GM23338 (cell line): ENCODE results near the gene FER. TPM values are rescaled to one million over a fixed set of nuclear protein-coding genes. Genes with fewer than 3 reads are reported as not detected.

Source experiments
- ATAC-seq: fragments of 200-7000 bp; cut with Tn5 transposase; 3 replicates; pipeline ENCODE4 v1.9.1; 2020
- DNase-seq: peaks from one replicate; pipeline ENCODE4 v3.0.0-alpha.2; 2015; ENCODE audit warnings: low spot score
- H2AFZ ChIP-seq: fragments of 200-600 bp; sonication (generic); 2 replicates; pipeline ENCODE4 v1.8.0; 2016; ENCODE audit warnings: antibody characterized with exemption, mild to moderate bottlenecking, moderate library complexity
- H3F3A ChIP-seq: fragments of 200-600 bp; sonication (generic); replicated peaks from 2 replicates; pipeline ENCODE4 v1.8.0; 2017; ENCODE audit warnings: antibody characterized with exemption, mixed run types, low read depth
- H3K27ac ChIP-seq: fragments of 200-600 bp; sonication (generic); 2 replicates; pipeline ENCODE4 v1.6.1; 2016; ENCODE audit warnings: low read depth
- H3K27me3 ChIP-seq: fragments of 200-600 bp; sonication (generic); 2 replicates; pipeline ENCODE4 v1.8.0; 2016; ENCODE audit warnings: mild to moderate bottlenecking, mixed run types, moderate library complexity; ENCODE audit not compliant: insufficient read depth
- H3K36me3 ChIP-seq: fragments of 200-600 bp; sonication (generic); 2 replicates; pipeline ENCODE4 v1.8.0; 2016; ENCODE audit warnings: mild to moderate bottlenecking; ENCODE audit not compliant: insufficient read depth
- H3K4me1 ChIP-seq: fragments of 200-600 bp; sonication (generic); 2 replicates; pipeline ENCODE4 v1.8.0; 2016; ENCODE audit warnings: mild to moderate bottlenecking, moderate library complexity; ENCODE audit not compliant: insufficient read depth
- H3K4me2 ChIP-seq: fragments of 200-600 bp; sonication (generic); 2 replicates; pipeline ENCODE4 v1.7.1; 2017; ENCODE audit warnings: mixed run types
- H3K4me3 ChIP-seq: fragments of 200-600 bp; sonication (generic); 2 replicates; pipeline ENCODE4 v1.6.1; 2016; ENCODE audit warnings: mixed run types
- H3K79me2 ChIP-seq: fragments of 200-600 bp; sonication (generic); replicated peaks from 2 replicates; pipeline ENCODE4 v1.8.0; 2017; ENCODE audit warnings: mild to moderate bottlenecking; ENCODE audit not compliant: insufficient read depth
- H3K9me2 ChIP-seq: fragments of 200-600 bp; sonication (generic); 2 replicates; pipeline ENCODE4 v1.8.0; 2017; ENCODE audit not compliant: insufficient read depth
- H4K20me1 ChIP-seq: fragments of 200-600 bp; sonication (generic); replicated peaks from 2 replicates; pipeline ENCODE4 v1.8.0; 2017; ENCODE audit warnings: mild to moderate bottlenecking; ENCODE audit not compliant: insufficient read depth
- H3K27ac Mint-ChIP-seq: 2 replicates; pipeline ENCODE4 v1.8.0; 2020; ENCODE audit warnings: inconsistent platforms, mild to moderate bottlenecking, moderate library complexity, mixed read lengths
- H3K27me3 Mint-ChIP-seq: 3 replicates; pipeline ENCODE4 v1.8.0; 2022; ENCODE audit warnings: low read depth, mild to moderate bottlenecking, moderate library complexity, mixed read lengths, inconsistent platforms; ENCODE audit not compliant: insufficient read depth, poor library complexity
- H3K36me3 Mint-ChIP-seq: 3 replicates; pipeline ENCODE4 v1.8.0; 2021; ENCODE audit warnings: low read depth, mild to moderate bottlenecking, inconsistent platforms, moderate library complexity, mixed read lengths
- H3K4me1 Mint-ChIP-seq: 3 replicates; pipeline ENCODE4 v1.8.0; 2020; ENCODE audit warnings: mild to moderate bottlenecking, inconsistent platforms, mixed read lengths
- H3K4me3 Mint-ChIP-seq: 3 replicates; pipeline ENCODE4 v1.8.0; 2021; ENCODE audit warnings: moderate library complexity, mild to moderate bottlenecking, inconsistent platforms, mixed read lengths
- H3K9me3 Mint-ChIP-seq: 3 replicates; pipeline ENCODE4 v1.8.0; 2020; ENCODE audit warnings: moderate library complexity, mild to moderate bottlenecking, inconsistent platforms, mixed read lengths
- CREB1 ChIP-seq: fragments of 250-450 bp; sonication (Bioruptor Pico); IDR thresholded peaks from 2 replicates; pipeline ENCODE4 v1.5.0; 2020; ENCODE audit warnings: low read depth, mild to moderate bottlenecking, moderate library complexity
- CTCF ChIP-seq, 2 experiments: fragments of 200-600 bp in 1 of 2; sonication (generic) in 1 of 2; conservative IDR thresholded peaks; 2 replicates each; pipeline versions ENCODE4 v1.5.1 to v1.6.1; 2016 to 2017; ENCODE audit warnings: antibody characterized with exemption in 2 of 2, low read depth in 2 of 2, mild to moderate bottlenecking in 2 of 2, moderate library complexity in 1 of 2
- EZH2 ChIP-seq: fragments of 200-600 bp; sonication (generic); IDR thresholded peaks from one replicate; pipeline ENCODE4 v1.8.0; 2017; ENCODE audit warnings: antibody characterized with exemption, mild to moderate bottlenecking, low read depth; ENCODE audit not compliant: unreplicated experiment
- EZH2phosphoT487 ChIP-seq: fragments of 200-600 bp; sonication (generic); IDR thresholded peaks from one replicate; pipeline ENCODE4 v1.8.1; 2018; ENCODE audit warnings: antibody characterized with exemption; ENCODE audit not compliant: unreplicated experiment
- JUNB ChIP-seq: IDR thresholded peaks from one replicate; pipeline ENCODE4 v1.6.1; 2016; ENCODE audit warnings: antibody characterized with exemption; ENCODE audit not compliant: unreplicated experiment
- NANOG ChIP-seq: IDR thresholded peaks from 2 replicates; pipeline ENCODE4 v1.6.1; 2016; ENCODE audit warnings: antibody characterized with exemption, borderline replicate concordance
- POLR2AphosphoS5 ChIP-seq: IDR thresholded peaks from 2 replicates; pipeline ENCODE4 v1.6.1; 2016; ENCODE audit warnings: antibody characterized with exemption, low read depth
- REST ChIP-seq: IDR thresholded peaks from one replicate; pipeline ENCODE4 v1.6.1; 2018; ENCODE audit warnings: antibody characterized with exemption; ENCODE audit not compliant: unreplicated experiment
- STAT1 ChIP-seq: IDR thresholded peaks from one replicate; pipeline ENCODE4 v1.6.1; 2016; ENCODE audit warnings: antibody characterized with exemption; ENCODE audit not compliant: unreplicated experiment
- ZNF114 ChIP-seq: fragments of 250-450 bp; sonication (Bioruptor Pico); IDR thresholded peaks from 2 replicates; pipeline ENCODE4 v1.5.0; 2020; ENCODE audit warnings: mild to moderate bottlenecking, moderate library complexity
- ZNF331 ChIP-seq: fragments of 250-450 bp; sonication (Bioruptor Pico); IDR thresholded peaks from 2 replicates; pipeline ENCODE4 v1.5.0; 2020; ENCODE audit warnings: low read depth, mild to moderate bottlenecking, moderate library complexity
- polyA plus RNA-seq: library from polyadenylated mRNA; unstranded; fragments of >200 nt; fragmentation: Nextera tagmentation; extraction: Ambion mirVana; gene quantifications from 2 replicates; pipeline ENCODE4 v1.2.1, GENCODE V29; 2016
- total RNA-seq: library from RNA; depleted of rRNA; stranded (reverse); fragments of >200 nt; shearing (Covaris generic); gene quantifications from 2 replicates; pipeline ENCODE4 v1.2.3, GENCODE V29; 2014
- TF ChIP-seq, protein P1 (sequence below): fragments of 250-450 bp; sonication (Bioruptor Pico); IDR thresholded peaks from 2 replicates; pipeline ENCODE4 v1.5.0; 2020; ENCODE audit warnings: mild to moderate bottlenecking, moderate library complexity
- TF ChIP-seq, protein P2 (sequence below): IDR thresholded peaks from 2 replicates; pipeline ENCODE4 v1.6.1; 2016; ENCODE audit warnings: antibody characterized with exemption

Gene FER
- total and polyA plus RNA-seq, 2 experiments from 2014 or later: 17.4 to 34.8 TPM

GRCh38 chr5:108937221-108937620 is 189.5 kb downstream of the FER start:
- no peaks in the 10 kb centered on the region for H4K20me1 ChIP-seq
- Mint-ChIP-seq H3K27ac (no peak overlapping the region), H3K9me3 (peaks cover 13% of the 10 kb centered on the region; the same call in 2 of the 3 replicates), H3K4me3 (no peak overlapping the region), H3K36me3 (peaks cover 18% of the 10 kb centered on the region; the same call in 2 of the 3 replicates), H3K27me3 (no peaks in the 10 kb centered on the region), H3K4me1 (no peaks in the 10 kb centered on the region)
- peaks cover 7% of the 10 kb centered on the region; the same call in 1 of the 2 replicates for H3K9me2 ChIP-seq
- H2AFZ ChIP-seq: no peak overlapping the region
- no peaks in the 10 kb centered on the region for H3K27me3 ChIP-seq
- H3K4me1 ChIP-seq: no peaks in the 10 kb centered on the region
- ATAC-seq (no peak), DNase-seq (no peak)
- TF ChIP-seq EZH2phosphoT487 (no peak), NANOG (no peak), JUNB (no peak), EZH2 (no peak), POLR2AphosphoS5 (no peak), STAT1 (no peak), REST (no peak), ZNF114 (CRISPR knock-in tag) (no peak), CREB1 (CRISPR knock-in tag) (no peak), CTCF (conservative IDR thresholded peaks at IDR 0.05; ENCODE audit: low read depth in 2 of 2) (no peak), ZNF331 (CRISPR knock-in tag) (no peak)
- TF ChIP-seq, protein P1, sequence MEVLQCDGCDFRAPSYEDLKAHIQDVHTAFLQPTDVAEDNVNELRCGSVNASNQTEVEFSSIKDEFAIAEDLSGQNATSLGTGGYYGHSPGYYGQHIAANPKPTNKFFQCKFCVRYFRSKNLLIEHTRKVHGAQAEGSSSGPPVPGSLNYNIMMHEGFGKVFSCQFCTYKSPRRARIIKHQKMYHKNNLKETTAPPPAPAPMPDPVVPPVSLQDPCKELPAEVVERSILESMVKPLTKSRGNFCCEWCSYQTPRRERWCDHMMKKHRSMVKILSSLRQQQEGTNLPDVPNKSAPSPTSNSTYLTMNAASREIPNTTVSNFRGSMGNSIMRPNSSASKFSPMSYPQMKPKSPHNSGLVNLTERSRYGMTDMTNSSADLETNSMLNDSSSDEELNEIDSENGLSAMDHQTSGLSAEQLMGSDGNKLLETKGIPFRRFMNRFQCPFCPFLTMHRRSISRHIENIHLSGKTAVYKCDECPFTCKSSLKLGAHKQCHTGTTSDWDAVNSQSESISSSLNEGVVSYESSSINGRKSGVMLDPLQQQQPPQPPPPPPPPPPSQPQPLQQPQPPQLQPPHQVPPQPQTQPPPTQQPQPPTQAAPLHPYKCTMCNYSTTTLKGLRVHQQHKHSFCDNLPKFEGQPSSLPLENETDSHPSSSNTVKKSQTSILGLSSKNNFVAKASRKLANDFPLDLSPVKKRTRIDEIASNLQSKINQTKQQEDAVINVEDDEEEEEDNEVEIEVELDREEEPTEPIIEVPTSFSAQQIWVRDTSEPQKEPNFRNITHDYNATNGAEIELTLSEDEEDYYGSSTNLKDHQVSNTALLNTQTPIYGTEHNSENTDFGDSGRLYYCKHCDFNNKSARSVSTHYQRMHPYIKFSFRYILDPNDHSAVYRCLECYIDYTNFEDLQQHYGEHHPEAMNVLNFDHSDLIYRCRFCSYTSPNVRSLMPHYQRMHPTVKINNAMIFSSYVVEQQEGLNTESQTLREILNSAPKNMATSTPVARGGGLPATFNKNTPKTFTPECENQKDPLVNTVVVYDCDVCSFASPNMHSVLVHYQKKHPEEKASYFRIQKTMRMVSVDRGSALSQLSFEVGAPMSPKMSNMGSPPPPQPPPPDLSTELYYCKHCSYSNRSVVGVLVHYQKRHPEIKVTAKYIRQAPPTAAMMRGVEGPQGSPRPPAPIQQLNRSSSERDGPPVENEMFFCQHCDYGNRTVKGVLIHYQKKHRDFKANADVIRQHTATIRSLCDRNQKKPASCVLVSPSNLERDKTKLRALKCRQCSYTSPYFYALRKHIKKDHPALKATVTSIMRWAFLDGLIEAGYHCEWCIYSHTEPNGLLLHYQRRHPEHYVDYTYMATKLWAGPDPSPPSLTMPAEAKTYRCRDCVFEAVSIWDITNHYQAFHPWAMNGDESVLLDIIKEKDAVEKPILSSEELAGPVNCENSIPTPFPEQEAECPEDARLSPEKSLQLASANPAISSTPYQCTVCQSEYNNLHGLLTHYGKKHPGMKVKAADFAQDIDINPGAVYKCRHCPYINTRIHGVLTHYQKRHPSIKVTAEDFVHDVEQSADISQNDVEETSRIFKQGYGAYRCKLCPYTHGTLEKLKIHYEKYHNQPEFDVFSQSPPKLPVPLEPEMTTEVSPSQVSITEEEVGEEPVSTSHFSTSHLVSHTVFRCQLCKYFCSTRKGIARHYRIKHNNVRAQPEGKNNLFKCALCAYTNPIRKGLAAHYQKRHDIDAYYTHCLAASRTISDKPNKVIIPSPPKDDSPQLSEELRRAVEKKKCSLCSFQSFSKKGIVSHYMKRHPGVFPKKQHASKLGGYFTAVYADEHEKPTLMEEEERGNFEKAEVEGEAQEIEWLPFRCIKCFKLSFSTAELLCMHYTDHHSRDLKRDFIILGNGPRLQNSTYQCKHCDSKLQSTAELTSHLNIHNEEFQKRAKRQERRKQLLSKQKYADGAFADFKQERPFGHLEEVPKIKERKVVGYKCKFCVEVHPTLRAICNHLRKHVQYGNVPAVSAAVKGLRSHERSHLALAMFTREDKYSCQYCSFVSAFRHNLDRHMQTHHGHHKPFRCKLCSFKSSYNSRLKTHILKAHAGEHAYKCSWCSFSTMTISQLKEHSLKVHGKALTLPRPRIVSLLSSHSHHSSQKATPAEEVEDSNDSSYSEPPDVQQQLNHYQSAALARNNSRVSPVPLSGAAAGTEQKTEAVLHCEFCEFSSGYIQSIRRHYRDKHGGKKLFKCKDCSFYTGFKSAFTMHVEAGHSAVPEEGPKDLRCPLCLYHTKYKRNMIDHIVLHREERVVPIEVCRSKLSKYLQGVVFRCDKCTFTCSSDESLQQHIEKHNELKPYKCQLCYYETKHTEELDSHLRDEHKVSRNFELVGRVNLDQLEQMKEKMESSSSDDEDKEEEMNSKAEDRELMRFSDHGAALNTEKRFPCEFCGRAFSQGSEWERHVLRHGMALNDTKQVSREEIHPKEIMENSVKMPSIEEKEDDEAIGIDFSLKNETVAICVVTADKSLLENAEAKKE: no peak
- TF ChIP-seq, protein P2, sequence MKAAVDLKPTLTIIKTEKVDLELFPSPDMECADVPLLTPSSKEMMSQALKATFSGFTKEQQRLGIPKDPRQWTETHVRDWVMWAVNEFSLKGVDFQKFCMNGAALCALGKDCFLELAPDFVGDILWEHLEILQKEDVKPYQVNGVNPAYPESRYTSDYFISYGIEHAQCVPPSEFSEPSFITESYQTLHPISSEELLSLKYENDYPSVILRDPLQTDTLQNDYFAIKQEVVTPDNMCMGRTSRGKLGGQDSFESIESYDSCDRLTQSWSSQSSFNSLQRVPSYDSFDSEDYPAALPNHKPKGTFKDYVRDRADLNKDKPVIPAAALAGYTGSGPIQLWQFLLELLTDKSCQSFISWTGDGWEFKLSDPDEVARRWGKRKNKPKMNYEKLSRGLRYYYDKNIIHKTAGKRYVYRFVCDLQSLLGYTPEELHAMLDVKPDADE: no peak
- no peak overlapping the region for H3K4me2 ChIP-seq
- no peak overlapping the region for H3K4me3 ChIP-seq
- H3K79me2 ChIP-seq: no peaks in the 10 kb centered on the region
- H3F3A ChIP-seq: no peaks in the 10 kb centered on the region
- H3K36me3 ChIP-seq: no peaks in the 10 kb centered on the region
- no peak overlapping the region for H3K27ac ChIP-seq
